ENCODE results near the gene TBKBP1. TPM values are rescaled to one million over a fixed set of nuclear protein-coding genes. Genes with fewer than 3 reads are reported as not detected.

TBKBP1 gene
- total and polyA plus RNA-seq, 2 donors (not counting 3 experiments of a cell fraction or from before 2014, with no cell fraction given) = 7.0 to 11.7 TPM

DNA sequence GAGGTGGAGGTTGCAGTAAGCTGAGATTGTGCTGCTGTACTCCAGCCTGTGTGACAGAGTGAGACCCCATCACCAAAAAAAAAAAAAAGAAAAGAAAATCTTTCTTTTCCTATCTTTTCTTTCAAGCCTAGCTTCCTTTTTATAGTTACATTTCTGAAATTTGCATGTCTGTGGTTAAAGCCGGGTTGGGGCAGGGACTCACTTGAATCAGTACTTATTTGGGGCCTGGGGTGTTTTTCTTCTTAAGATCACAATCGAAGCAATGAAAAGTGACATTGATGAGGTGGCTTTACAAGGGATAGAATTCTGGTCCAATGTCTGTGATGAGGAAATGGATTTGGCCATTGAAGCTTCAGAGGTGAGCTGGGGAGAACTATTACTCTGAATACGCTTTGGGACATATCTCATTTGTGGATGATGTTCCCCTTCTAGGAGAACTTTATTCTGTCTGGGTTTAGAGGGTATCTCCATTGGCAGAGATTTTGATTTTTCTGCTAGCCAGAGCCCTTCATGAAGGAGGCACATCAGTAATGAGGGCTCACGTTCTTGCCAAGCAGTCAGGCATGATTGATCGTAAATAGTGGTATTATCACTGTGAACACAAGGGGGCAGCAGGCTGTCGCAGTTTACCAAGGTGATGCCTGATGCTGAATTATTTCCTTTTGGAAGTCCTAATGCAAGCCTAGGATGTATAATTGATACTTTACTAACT is 29.9 kb upstream of the TBKBP1 start:
- H3K4me1 ChIP-seq (ENCODE audit: control insufficient read depth, extremely low read depth, insufficient read depth, low read length) = no peaks in the 10 kb centered on the region
- POLR2A ChIA-PET = interaction anchor here (1.0 kb wide), 1 partner anchor 9 kb away, joined by 4 read pairs; no protein-coding TSS in a partner anchor
- TF ChIP-seq POLR2AphosphoS5 (IDR thresholded peaks at IDR 0.05; ENCODE audit: insufficient read depth, low read depth, low read length) (peak; percentile 14), CTCF (IDR thresholded peaks at IDR 0.05; ENCODE audit: extremely low read depth in 1 of 2, insufficient read depth in 1 of 2, low read depth in 1 of 2, low read length in 2 of 2) (peak; percentile 69 to 78), FOS (IDR thresholded peaks at IDR 0.05; ENCODE audit: borderline replicate concordance, insufficient read depth, low read length) (no peak)
- no peak overlapping the region for H3K27ac ChIP-seq (ENCODE audit: insufficient read depth, low read depth, low read length)
- DNase-seq (ENCODE audit: low read depth, low spot score) (peak; percentile 80), FAIRE-seq (peak; percentile 53)
- no peak overlapping the region for H3K9ac ChIP-seq (replicated peaks; ENCODE audit: extremely low read depth, insufficient read depth, low read length)
- no peak overlapping the region for H3K4me2 ChIP-seq (ENCODE audit: insufficient read depth, low read length)
- no peaks in the 10 kb centered on the region for H3K9me1 ChIP-seq (replicated peaks; ENCODE audit: control insufficient read depth, extremely low read depth, insufficient read depth, low read length)
- no peak overlapping the region for H2AFZ ChIP-seq (ENCODE audit: low read depth, low read length)
- H3K9me3 ChIP-seq (replicated peaks; ENCODE audit: control insufficient read depth, insufficient read depth, low read length) = no peaks in the 10 kb centered on the region
- BruUV-seq (replicated peaks) = no TSS peak
- H3K36me3 ChIP-seq (ENCODE audit: control insufficient read depth in 2 of 2, extremely low read depth in 1 of 2, insufficient read depth in 2 of 2, low read length in 2 of 2) = peaks cover 42 to 59% of the 10 kb centered on the region in 2 experiments
- no peaks in the 10 kb centered on the region for H3K27me3 ChIP-seq (ENCODE audit: control insufficient read depth in 2 of 2, insufficient read depth in 2 of 2, low read length in 2 of 2)
- CTCF ChIA-PET = interaction anchor here (0.8 to 4.1 kb wide), 18 partner anchors 9 to 167 kb away, joined by 3 to 43 read pairs (median 4); partner anchors contain the start of genes KPNB1, LRRC46, MRPL10 and TBKBP1
- dilution Hi-C loops (cut with MboI; ENCODE audit: extremely low pct_ligation_motif_present, low sequenced_read_pairs) (no loop called here), intact Hi-C loops (cut with micrococcal nuclease) (loop anchor here (5.0 kb wide), 1 partner anchor 138 kb away; no protein-coding TSS in a partner anchor)
- H3K4me3 ChIP-seq (replicated peaks in 1 of 3; ENCODE audit: insufficient read depth in 1 of 3, low read depth in 1 of 3, low read length in 3 of 3) = no peak overlapping the region
- peaks cover 17% of the 10 kb centered on the region for H4K20me1 ChIP-seq (replicated peaks; ENCODE audit: control insufficient read depth, extremely low read depth, insufficient read depth, low read length)
- H3K79me2 ChIP-seq (ENCODE audit: control insufficient read depth, insufficient read depth, low read length) = peaks cover 37% of the 10 kb centered on the region

DNA sequence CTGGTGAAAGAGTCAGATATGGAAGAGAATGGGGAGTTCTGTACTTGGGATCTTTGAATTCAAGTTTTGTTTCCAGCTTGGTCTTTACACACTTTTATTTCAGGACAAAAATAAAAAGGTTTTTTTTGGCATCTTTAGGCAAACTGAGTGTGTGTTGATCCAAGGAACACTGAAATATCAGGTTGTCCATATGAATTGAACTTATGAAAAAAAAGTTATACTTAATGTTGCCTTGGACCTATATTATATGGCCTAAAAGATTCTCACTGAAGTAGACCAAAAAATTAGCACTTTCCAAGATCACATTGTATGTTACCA is 29.4 kb upstream of the TBKBP1 start:
- intact Hi-C loops (cut with micrococcal nuclease) = loop anchor here (5.0 kb wide), 1 partner anchor 138 kb away; no protein-coding TSS in a partner anchor

More for the DNA sequence above, 29.4 kb upstream of the TBKBP1 start:
- POLR2A ChIA-PET = no interaction called here
- Histone ChIP-seq H3K79me2 (ENCODE audit: control insufficient read depth, insufficient read depth, low read length) (peaks cover 37% of the 10 kb centered on the region), H3K9me1 (replicated peaks; ENCODE audit: control insufficient read depth, extremely low read depth, insufficient read depth, low read length) (no peaks in the 10 kb centered on the region), H2AFZ (ENCODE audit: low read depth, low read length) (no peak overlapping the region), H3K4me3 (replicated peaks in 1 of 3; ENCODE audit: insufficient read depth in 1 of 3, low read depth in 1 of 3, low read length in 3 of 3) (no peak overlapping the region), H3K4me2 (ENCODE audit: insufficient read depth, low read length) (no peak overlapping the region), H3K4me1 (ENCODE audit: control insufficient read depth, extremely low read depth, insufficient read depth, low read length) (no peaks in the 10 kb centered on the region), H3K27ac (ENCODE audit: insufficient read depth, low read depth, low read length) (no peak overlapping the region), H4K20me1 (replicated peaks; ENCODE audit: control insufficient read depth, extremely low read depth, insufficient read depth, low read length) (peaks cover 16% of the 10 kb centered on the region), H3K9me3 (replicated peaks; ENCODE audit: control insufficient read depth, insufficient read depth, low read length) (no peaks in the 10 kb centered on the region), H3K36me3 (ENCODE audit: control insufficient read depth in 2 of 2, extremely low read depth in 1 of 2, insufficient read depth in 2 of 2, low read length in 2 of 2) (peaks cover 43 to 64% of the 10 kb centered on the region in 2 experiments), H3K9ac (replicated peaks; ENCODE audit: extremely low read depth, insufficient read depth, low read length) (no peak overlapping the region), H3K27me3 (ENCODE audit: control insufficient read depth in 2 of 2, insufficient read depth in 2 of 2, low read length in 2 of 2) (no peaks in the 10 kb centered on the region)
- dilution Hi-C loops (cut with MboI; ENCODE audit: extremely low pct_ligation_motif_present, low sequenced_read_pairs) = no loop called here
- FAIRE-seq (no peak), DNase-seq (ENCODE audit: low read depth, low spot score) (no peak)
- no TSS peak for BruUV-seq (replicated peaks)
- TF ChIP-seq POLR2A (IDR thresholded peaks at IDR 0.05; ENCODE audit: low read depth, low read length) = no peak
- TF ChIP-seq POLR2AphosphoS5 (IDR thresholded peaks at IDR 0.05; ENCODE audit: insufficient read depth, low read depth, low read length) = no peak
- TF ChIP-seq, protein P1, sequence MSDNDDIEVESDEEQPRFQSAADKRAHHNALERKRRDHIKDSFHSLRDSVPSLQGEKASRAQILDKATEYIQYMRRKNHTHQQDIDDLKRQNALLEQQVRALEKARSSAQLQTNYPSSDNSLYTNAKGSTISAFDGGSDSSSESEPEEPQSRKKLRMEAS (IDR thresholded peaks at IDR 0.05; ENCODE audit: insufficient read depth, insufficient read length) = no peak
- TF ChIP-seq GATA2 (IDR thresholded peaks at IDR 0.05; ENCODE audit: insufficient read depth, insufficient read length, low read depth, low read length) = no peak
- TF ChIP-seq EZH2 (IDR thresholded peaks at IDR 0.05; ENCODE audit: borderline replicate concordance, low read depth, low read length, severe bottlenecking) = no peak
- no peak for TF ChIP-seq MYC (IDR thresholded peaks at IDR 0.05; ENCODE audit: low read depth, low read length)
- no peak for TF ChIP-seq JUN (IDR thresholded peaks at IDR 0.05; ENCODE audit: borderline replicate concordance, insufficient read depth, insufficient read length, low read depth)
- TF ChIP-seq FOS (IDR thresholded peaks at IDR 0.05; ENCODE audit: borderline replicate concordance, insufficient read depth, low read length) = no peak
- no peak for TF ChIP-seq CTCF (IDR thresholded peaks at IDR 0.05; ENCODE audit: extremely low read depth in 1 of 2, insufficient read depth in 1 of 2, low read depth in 1 of 2, low read length in 2 of 2)
- CTCF ChIA-PET = interaction anchor here (1.0 to 4.1 kb wide), 17 partner anchors 10 to 167 kb away, joined by 3 to 43 read pairs (median 5); partner anchors contain the start of genes KPNB1, LRRC46, MRPL10 and TBKBP1
